ENCODE results near the gene CSH2.
"Not testable (repeated sequence)": the region's sequence is repeated elsewhere in the genome, so short reads cannot be mapped to it uniquely, and the experiment has no call there.

Gene CSH2

GRCh38 chr17:63873577-63873976 lies at the start of gene CSH2:
CSH2 (minus strand) TSS chr17:63873677; CDS start chr17:63873614, 63 bp downstream.
- H3K27me3 Mint-ChIP-seq, H3K36me3 Mint-ChIP-seq, H3K4me3 Mint-ChIP-seq, H3K4me1 Mint-ChIP-seq, H3K27ac Mint-ChIP-seq, H3K9me3 Mint-ChIP-seq: not testable (repeated sequence)

- not testable (repeated sequence) for H3K9me3 Mint-ChIP-seq, H3K27me3 Mint-ChIP-seq, H3K4me1 Mint-ChIP-seq, H3K27ac Mint-ChIP-seq, H3K36me3 Mint-ChIP-seq, H3K4me3 Mint-ChIP-seq
These were observed 48.9 kb upstream of the CSH2 start for GRCh38 chr17:63922402-63922801.

- H3K27ac Mint-ChIP-seq, H3K27me3 Mint-ChIP-seq, H3K4me1 Mint-ChIP-seq, H3K36me3 Mint-ChIP-seq, H3K9me3 Mint-ChIP-seq, H3K4me3 Mint-ChIP-seq: not testable (repeated sequence)
These were observed 47.3 kb upstream of the CSH2 start for GRCh38 chr17:63920779-63921178.

- H3K9me3 Mint-ChIP-seq, H3K36me3 Mint-ChIP-seq, H3K27me3 Mint-ChIP-seq, H3K27ac Mint-ChIP-seq, H3K4me3 Mint-ChIP-seq, H3K4me1 Mint-ChIP-seq: not testable (repeated sequence)
These were observed 46.6 kb upstream of the CSH2 start for GRCh38 chr17:63920050-63920449.

GRCh38 chr17:63919311-63919723 lies 45.8 kb upstream of the CSH2 start:
- no peaks in the 10 kb centered on the region for H3K9me3 Mint-ChIP-seq
- peak overlapping the region; percentile 73 for H3K27ac Mint-ChIP-seq
- H3K4me1 Mint-ChIP-seq = peaks cover 5% of the 10 kb centered on the region
- H3K27me3 Mint-ChIP-seq = no peaks in the 10 kb centered on the region
- H3K4me3 Mint-ChIP-seq = no peak overlapping the region
- no peaks in the 10 kb centered on the region for H3K36me3 Mint-ChIP-seq

GRCh38 chr17:63918789-63919305 lies 45.4 kb upstream of the CSH2 start, which contains the start of gene GH1:
GH1 (minus strand) TSS chr17:63918839; CDS start chr17:63918776, 63 bp downstream.
- not testable (repeated sequence) for H3K4me3 Mint-ChIP-seq, H3K4me1 Mint-ChIP-seq, H3K36me3 Mint-ChIP-seq, H3K9me3 Mint-ChIP-seq, H3K27me3 Mint-ChIP-seq
- H3K27ac Mint-ChIP-seq = peak within 1 kb of the TSS; percentile 73

GRCh38 chr17:63918305-63918704 lies 44.8 kb upstream of the CSH2 start:
- Mint-ChIP-seq H3K27me3 (no peaks in the 10 kb centered on the region), H3K36me3 (no peaks in the 10 kb centered on the region), H3K4me3 (no peak overlapping the region), H3K27ac (no peak overlapping the region), H3K9me3 (no peaks in the 10 kb centered on the region), H3K4me1 (peaks cover 5% of the 10 kb centered on the region)

- Mint-ChIP-seq H3K9me3 (no peaks in the 10 kb centered on the region), H3K27me3 (no peaks in the 10 kb centered on the region), H3K4me3 (no peak overlapping the region), H3K4me1 (peaks cover 5% of the 10 kb centered on the region), H3K27ac (no peak overlapping the region), H3K36me3 (no peaks in the 10 kb centered on the region)
These were observed 44.2 kb upstream of the CSH2 start for GRCh38 chr17:63917646-63918045.

- not testable (repeated sequence) for H3K4me1 Mint-ChIP-seq, H3K36me3 Mint-ChIP-seq, H3K4me3 Mint-ChIP-seq, H3K27ac Mint-ChIP-seq, H3K9me3 Mint-ChIP-seq, H3K27me3 Mint-ChIP-seq
These were observed 43.7 kb upstream of the CSH2 start for GRCh38 chr17:63917206-63917605.

GRCh38 chr17:63916566-63917185 lies 43.2 kb upstream of the CSH2 start:
- Mint-ChIP-seq H3K27ac (no peak overlapping the region), H3K9me3 (no peaks in the 10 kb centered on the region), H3K4me3 (no peak overlapping the region), H3K27me3 (no peaks in the 10 kb centered on the region), H3K36me3 (no peaks in the 10 kb centered on the region), H3K4me1 (peaks cover 5% of the 10 kb centered on the region)

GRCh38 chr17:63915753-63916152 lies 42.3 kb upstream of the CSH2 start:
- H3K4me3 Mint-ChIP-seq, H3K9me3 Mint-ChIP-seq, H3K36me3 Mint-ChIP-seq, H3K4me1 Mint-ChIP-seq, H3K27me3 Mint-ChIP-seq, H3K27ac Mint-ChIP-seq: not testable (repeated sequence)

- no peak overlapping the region for H3K27ac Mint-ChIP-seq
- H3K4me1 Mint-ChIP-seq = peaks cover 9% of the 10 kb centered on the region
These were observed 41.0 kb upstream of the CSH2 start for GRCh38 chr17:63914471-63914870.

GRCh38 chr17:63911657-63912100 lies 38.2 kb upstream of the CSH2 start:
- peaks cover 3% of the 10 kb centered on the region for H3K4me1 Mint-ChIP-seq
- no peak overlapping the region for H3K27ac Mint-ChIP-seq
- H3K9me3 Mint-ChIP-seq = no peaks in the 10 kb centered on the region
- no peak overlapping the region for H3K4me3 Mint-ChIP-seq
- no peaks in the 10 kb centered on the region for H3K27me3 Mint-ChIP-seq
- no peaks in the 10 kb centered on the region for H3K36me3 Mint-ChIP-seq

More at GRCh38 chr17:63914471-63914870, 41.0 kb upstream of the CSH2 start:
- no peak overlapping the region for H3K4me3 Mint-ChIP-seq
- no peaks in the 10 kb centered on the region for H3K36me3 Mint-ChIP-seq
- H3K27me3 Mint-ChIP-seq = no peaks in the 10 kb centered on the region
- H3K9me3 Mint-ChIP-seq = no peaks in the 10 kb centered on the region

- Mint-ChIP-seq H3K27ac (peak within 1 kb of the TSS; percentile 59), H3K27me3 (no peaks in the 10 kb centered on the region), H3K9me3 (no peaks in the 10 kb centered on the region), H3K4me1 (peaks cover 3% of the 10 kb centered on the region), H3K4me3 (no peak within 1 kb of the TSS), H3K36me3 (no peaks in the 10 kb centered on the region)
These were observed 37.7 kb upstream of the CSH2 start, which contains the start of gene CSHL1 for GRCh38 chr17:63911041-63911635. CSHL1 (minus strand) TSS chr17:63911258; CDS start chr17:63911196, 62 bp downstream.

- Mint-ChIP-seq H3K27ac (no peak overlapping the region), H3K27me3 (no peaks in the 10 kb centered on the region), H3K36me3 (no peaks in the 10 kb centered on the region), H3K4me3 (no peak overlapping the region), H3K9me3 (no peaks in the 10 kb centered on the region), H3K4me1 (peaks cover 3% of the 10 kb centered on the region)
These were observed 36.6 kb upstream of the CSH2 start for GRCh38 chr17:63910096-63910495.

GRCh38 chr17:63909586-63909985 lies 36.1 kb upstream of the CSH2 start:
- H3K4me3 Mint-ChIP-seq, H3K27me3 Mint-ChIP-seq, H3K4me1 Mint-ChIP-seq, H3K27ac Mint-ChIP-seq, H3K36me3 Mint-ChIP-seq, H3K9me3 Mint-ChIP-seq: not testable (repeated sequence)
